HCT116 (cell line): ENCODE results near the gene POU4F1. TPM values are rescaled to one million over a fixed set of nuclear protein-coding genes. Genes with fewer than 3 reads are reported as not detected.

Experiments
- ATAC-seq: fragments of 200-7000 bp; cut with Tn5 transposase; 2 replicates; pipeline ENCODE4 v1.9.1; 2020; ENCODE audit warnings: mild to moderate bottlenecking, moderate library complexity
- Bru-seq: library from RNA; stranded (reverse); fragments of 400-500 nt; gene quantifications from one replicate; lab custom pipeline; 2021; lab: Mats Ljungman, UMichigan
- BruChase-seq, 2 experiments: library from RNA; stranded (reverse); fragments of 400-500 nt; gene quantifications; one replicate each; lab custom pipeline; 2021; lab: Mats Ljungman, UMichigan
- BruUV-seq: library from RNA; stranded (reverse); fragments of 400-500 nt; replicated peaks from 2 replicates; lab custom pipeline; 2021; lab: Mats Ljungman, UMichigan
- CTCF ChIA-PET: fragments of 300-600 bp; sonication (Branson Sonifier 250); formaldehyde crosslinking; loops from one replicate; lab custom pipeline; 2021; ENCODE audit warnings: antibody characterized with exemption; lab: Charles Lee
- POLR2A ChIA-PET: fragments of 300-600, 350-600 bp; sonication (Branson Sonifier 250); formaldehyde crosslinking; loops from one replicate; lab custom pipeline; 2021; ENCODE audit warnings: antibody characterized with exemption; lab: Charles Lee
- RAD21 ChIA-PET, 2 experiments: fragments of 300-600 bp; sonication (Branson Sonifier 250); formaldehyde crosslinking; loops; one replicate each; lab custom pipeline; 2023; ENCODE audit warnings: low total read pairs in 2 of 2; ENCODE audit not compliant: uncharacterized antibody in 2 of 2, unreplicated experiment in 2 of 2, low non-redundant PET in 1 of 2; lab: Charles Lee
- DNase-seq: peaks from one replicate; pipeline ENCODE4 v3.0.0-alpha.2; 2010; ENCODE audit warnings: low read depth, low spot score
- H2AFZ ChIP-seq: fragments of 200-600 bp; shearing (Covaris generic), sonication (generic); 2 replicates; pipeline ENCODE4 v1.6.1; 2017; ENCODE audit warnings: low read depth, mixed run types, mixed read lengths, antibody characterized with exemption, low read length; ENCODE audit not compliant: poor library complexity, severe bottlenecking
- H3K27ac ChIP-seq: 2 replicates; pipeline ENCODE4 v1.5.1; 2012; ENCODE audit warnings: low read depth, low read length
- H3K27me3 ChIP-seq: fragments of 200-600 bp; sonication (generic); 2 replicates; pipeline ENCODE4 v1.6.1; 2016; ENCODE audit warnings: mixed run types, low read length, mixed read lengths; ENCODE audit not compliant: insufficient read depth
- H3K36me3 ChIP-seq, 2 experiments: fragments of 200-500 bp in 1 of 2; fragments of 200-600 bp in 1 of 2; sonication (Bioruptor generic) in 1 of 2; sonication (generic) in 1 of 2; 2 replicates each; pipeline versions ENCODE4 v1.5.1 to v1.6.1; 2014 to 2016; ENCODE audit warnings: low read length in 2 of 2, inconsistent platforms in 1 of 2, mixed read lengths in 1 of 2, mixed run types in 1 of 2; ENCODE audit not compliant: insufficient read depth in 2 of 2, control insufficient read depth in 1 of 2
- H3K4me1 ChIP-seq, 2 experiments: fragments of 200-600 bp in 1 of 2; sonication (generic) in 1 of 2; 2 replicates each; pipeline versions ENCODE4 v1.5.1 to v1.6.1; 2012 to 2017; ENCODE audit warnings: low read length in 2 of 2, inconsistent platforms in 1 of 2, mild to moderate bottlenecking in 1 of 2, mixed read lengths in 1 of 2, mixed run types in 1 of 2, moderate library complexity in 1 of 2; ENCODE audit not compliant: insufficient read depth in 2 of 2, control insufficient read depth in 1 of 2
- H3K4me2 ChIP-seq: fragments of 200-600 bp; sonication (generic); 2 replicates; pipeline ENCODE4 v1.6.1; 2017; ENCODE audit warnings: mixed run types, low read length, mixed read lengths
- H3K4me3 ChIP-seq, 2 experiments: fragments of 200-600 bp in 1 of 2; sonication (generic) in 1 of 2; replicated peaks in 1 of 2; 2 replicates each; pipeline ENCODE4 v1.5.1; 2011 to 2016; ENCODE audit warnings: low read length in 2 of 2, control low read depth in 1 of 2, low read depth in 1 of 2, mild to moderate bottlenecking in 1 of 2, mixed read lengths in 1 of 2, mixed run types in 1 of 2
- H3K79me2 ChIP-seq: fragments of 200-600 bp; sonication (generic); 2 replicates; pipeline ENCODE4 v1.6.1; 2017; ENCODE audit warnings: mild to moderate bottlenecking, mixed run types, low read length, moderate library complexity, mixed read lengths; ENCODE audit not compliant: insufficient read depth
- H3K9ac ChIP-seq: fragments of 200-600 bp; sonication (generic); 2 replicates; pipeline ENCODE4 v1.6.1; 2016; ENCODE audit warnings: low read length, mixed read lengths
- H3K9me2 ChIP-seq: fragments of 200-600 bp; sonication (generic), shearing (Covaris generic); 2 replicates; pipeline ENCODE4 v1.6.1; 2017; ENCODE audit warnings: mixed run types, mild to moderate bottlenecking, moderate library complexity; ENCODE audit not compliant: insufficient read depth
- H3K9me3 ChIP-seq, 2 experiments: fragments of 200-500 bp in 1 of 2; fragments of 200-600 bp in 1 of 2; sonication (Bioruptor generic) in 1 of 2; sonication (generic) in 1 of 2; 2 replicates each; pipeline ENCODE4 v1.6.1; 2014 to 2017; ENCODE audit warnings: low read length in 2 of 2, mixed read lengths in 2 of 2, inconsistent platforms in 1 of 2, low read depth in 1 of 2, mild to moderate bottlenecking in 1 of 2, mixed run types in 1 of 2, moderate library complexity in 1 of 2; ENCODE audit not compliant: control insufficient read depth in 1 of 2, insufficient read depth in 1 of 2
- H4K20me1 ChIP-seq: fragments of 200-600 bp; sonication (generic), shearing (Covaris generic); 2 replicates; pipeline ENCODE4 v1.6.1; 2017; ENCODE audit warnings: mixed run types, mild to moderate bottlenecking, moderate library complexity; ENCODE audit not compliant: insufficient read depth
- CEBPB ChIP-seq: IDR thresholded peaks from 2 replicates; pipeline ENCODE4 v1.6.1; 2012; ENCODE audit warnings: low read depth
- CTCF ChIP-seq, 3 experiments: fragments of 200-600 bp in 1 of 3; sonication (generic) in 1 of 3; IDR thresholded peaks in 2 of 3; conservative IDR thresholded peaks in 1 of 3; 2 replicates each; pipeline ENCODE4 v1.5.1; 2012 to 2017; ENCODE audit warnings: low read depth in 2 of 3, low read length in 2 of 3, antibody characterized with exemption in 1 of 3, borderline replicate concordance in 1 of 3, control low read depth in 1 of 3, mild to moderate bottlenecking in 1 of 3, mixed read lengths in 1 of 3, mixed run types in 1 of 3, moderate library complexity in 1 of 3; ENCODE audit not compliant: insufficient read depth in 1 of 3
- ELF1 ChIP-seq: IDR thresholded peaks from 2 replicates; pipeline ENCODE4 v1.6.1; 2012; ENCODE audit warnings: low read depth, borderline replicate concordance
- MAX ChIP-seq: IDR thresholded peaks from 2 replicates; pipeline ENCODE4 v1.6.1; 2012
- SIN3A ChIP-seq: IDR thresholded peaks from 2 replicates; pipeline ENCODE4 v1.6.1; 2012; ENCODE audit warnings: low read depth
- SRF ChIP-seq: IDR thresholded peaks from 2 replicates; pipeline ENCODE4 v1.6.1; 2012; ENCODE audit warnings: low read depth
- ZNF274 ChIP-seq: fragments of 200-500 bp; sonication (Bioruptor generic); IDR thresholded peaks from 2 replicates; pipeline ENCODE4 v1.6.1; 2014; ENCODE audit warnings: mild to moderate bottlenecking, low read depth, low read length, inconsistent platforms
- intact Hi-C: fragments of 100-400 bp; cut with micrococcal nuclease; formaldehyde crosslinking; loops from 2 replicates; pipeline ENCODE4 v1.10.0; 2022
- long read RNA-seq: library from polyadenylated mRNA; unstranded; transcript quantifications from one replicate; pipeline ENCODE4 v2.0.0, GENCODE V29; 2021; ENCODE audit not compliant: unreplicated experiment
- polyA plus RNA-seq: library from polyadenylated mRNA; unstranded; fragments of >200 nt; gene quantifications from 2 replicates; pipeline ENCODE4 v1.2.1, GENCODE V29; 2012; ENCODE audit warnings: missing spikeins
- total RNA-seq: library from RNA; stranded (reverse); gene quantifications from one replicate; pipeline ENCODE4 v1.2.1, GENCODE V29; 2021; ENCODE audit not compliant: unreplicated experiment

The POU4F1 gene, protein sequence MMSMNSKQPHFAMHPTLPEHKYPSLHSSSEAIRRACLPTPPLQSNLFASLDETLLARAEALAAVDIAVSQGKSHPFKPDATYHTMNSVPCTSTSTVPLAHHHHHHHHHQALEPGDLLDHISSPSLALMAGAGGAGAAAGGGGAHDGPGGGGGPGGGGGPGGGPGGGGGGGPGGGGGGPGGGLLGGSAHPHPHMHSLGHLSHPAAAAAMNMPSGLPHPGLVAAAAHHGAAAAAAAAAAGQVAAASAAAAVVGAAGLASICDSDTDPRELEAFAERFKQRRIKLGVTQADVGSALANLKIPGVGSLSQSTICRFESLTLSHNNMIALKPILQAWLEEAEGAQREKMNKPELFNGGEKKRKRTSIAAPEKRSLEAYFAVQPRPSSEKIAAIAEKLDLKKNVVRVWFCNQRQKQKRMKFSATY
- not detected for total RNA-seq
- polyA plus RNA-seq, result not detected in 2 replicates
- not detected for Bru-seq, nascent RNA
- percentile 11 among the genes with signal in this experiment for BruChase-seq, experiment 1, labeled RNA remaining after a 6-hour chase
- percentile 11 among the genes with signal in this experiment for BruChase-seq, experiment 2, labeled RNA remaining after a 2-hour chase
- long read RNA-seq, result 0 reads

- H2AFZ ChIP-seq, result no peak within 1 kb of the TSS
- no peak within 1 kb of the TSS for H3K4me2 ChIP-seq
- TF ChIP-seq ZNF274 (no peak), SIN3A (no peak), ELF1 (no peak), CTCF (IDR thresholded peaks at IDR 0.05 in 2 of 3, conservative IDR thresholded peaks at IDR 0.05 in 1 of 3; ENCODE audit: borderline replicate concordance in 1 of 3, insufficient read depth in 1 of 3, low read depth in 2 of 3, low read length in 2 of 3) (no peak), MAX (no peak), SRF (no peak), CEBPB (no peak)
- no peaks in the 10 kb centered on the region for H3K36me3 ChIP-seq
- no TSS peak for BruUV-seq
- no peak within 1 kb of the TSS for H3K9ac ChIP-seq
- H3K27ac ChIP-seq, result no peak within 1 kb of the TSS
- CTCF ChIA-PET, result no interaction called here
- no peaks in the 10 kb centered on the region for H3K9me3 ChIP-seq
- H3K27me3 ChIP-seq, result peaks cover 23% of the 10 kb centered on the region
- no peak within 1 kb of the TSS for H3K4me3 ChIP-seq
- H3K79me2 ChIP-seq, result no peaks in the 10 kb centered on the region
- RAD21 ChIA-PET, result no interaction called here
- POLR2A ChIA-PET, result no interaction called here
- H4K20me1 ChIP-seq, result no peaks in the 10 kb centered on the region
- ATAC-seq, result no peak
- no peak for DNase-seq
- H3K9me2 ChIP-seq, result no peaks in the 10 kb centered on the region
- no peaks in the 10 kb centered on the region for H3K4me1 ChIP-seq
- intact Hi-C loops, result no loop called here
Measured at GRCh38 chr13:78603240-78603957, at the start of gene POU4F1. Gene POU4F1 (minus strand): TSS chr13:78603552. CDS start chr13:78603326, 226 bp downstream.
